ENCODE results near the gene CENPVL1. TPM values are rescaled to one million over a fixed set of nuclear protein-coding genes. Genes with fewer than 3 reads are reported as not detected.

CENPVL1 gene
- total and polyA plus RNA-seq, 10 of the 15 experiments (the other 5 are each of a cell fraction or from before 2014, with no cell fraction given): not detected

- TF ChIP-seq SKIL (IDR thresholded peaks at IDR 0.05; ENCODE audit: low read depth, poor library complexity, severe bottlenecking): no peak
- TF ChIP-seq ZNF384 (IDR thresholded peaks at IDR 0.05; ENCODE audit: borderline replicate concordance, low read depth, low read length): no peak
- no peak for TF ChIP-seq REST (IDR thresholded peaks at IDR 0.05; ENCODE audit: low read depth, low read length)
- no peak for TF ChIP-seq NFYA (IDR thresholded peaks at IDR 0.05; ENCODE audit: borderline replicate concordance, low read depth, low read length)
- no peak for TF ChIP-seq RAD21 (IDR thresholded peaks at IDR 0.05; ENCODE audit: insufficient read depth, low read depth, low read length)
These were observed 37.4 kb downstream of the CENPVL1 start (continued) for GRCh38 chrX:51747671-51748070.
